Neural crest cell (in vitro differentiated cells): ENCODE results near the gene TRIM48. TPM values are rescaled to one million over a fixed set of nuclear protein-coding genes. Genes with fewer than 3 reads are reported as not detected.
"Not testable (repeated sequence)": the region's sequence is repeated elsewhere in the genome, so short reads cannot be mapped to it uniquely, and the experiment has no call there.

Source experiments
- DNase-seq: peaks from one replicate; pipeline ENCODE4 v3.0.0; 2021; ENCODE audit warnings: low read depth, mixed read lengths, low spot score
- H3K27ac Mint-ChIP-seq: one replicate; pipeline ENCODE4 v1.8.0; 2021; ENCODE audit warnings: mild to moderate bottlenecking, mixed read lengths; ENCODE audit not compliant: unreplicated experiment
- H3K27me3 Mint-ChIP-seq: 2 replicates; pipeline ENCODE4 v1.8.0; 2021; ENCODE audit warnings: low read depth, mild to moderate bottlenecking, mixed read lengths
- H3K36me3 Mint-ChIP-seq: 2 replicates; pipeline ENCODE4 v1.8.0; 2021; ENCODE audit warnings: low read depth, mild to moderate bottlenecking, mixed read lengths
- H3K4me1 Mint-ChIP-seq: 2 replicates; pipeline ENCODE4 v1.8.0; 2021; ENCODE audit warnings: mixed read lengths
- H3K4me3 Mint-ChIP-seq: one replicate; pipeline ENCODE4 v1.8.0; 2021; ENCODE audit warnings: mild to moderate bottlenecking, mixed read lengths
- H3K9me3 Mint-ChIP-seq: 2 replicates; pipeline ENCODE4 v1.8.0; 2021; ENCODE audit warnings: mixed read lengths
- CTCF ChIP-seq: fragments of 200-600 bp; sonication (generic); conservative IDR thresholded peaks from 2 replicates; pipeline ENCODE4 v1.5.0; 2021; ENCODE audit warnings: antibody characterized with exemption, mild to moderate bottlenecking
- long read RNA-seq: library from polyadenylated mRNA; unstranded; transcript quantifications from one replicate; pipeline ENCODE4 v2.0.0, GENCODE V29; 2020
- total RNA-seq: library from RNA; stranded (reverse); gene quantifications from 2 replicates; pipeline ENCODE4 v1.2.1, GENCODE V29; 2021

Gene TRIM48
- not detected in 2 replicates for total RNA-seq
- long read RNA-seq: 0 reads

- not testable (repeated sequence) for H3K27me3 Mint-ChIP-seq, H3K4me1 Mint-ChIP-seq, H3K27ac Mint-ChIP-seq, H3K9me3 Mint-ChIP-seq, DNase-seq, H3K36me3 Mint-ChIP-seq, H3K4me3 Mint-ChIP-seq
Observed at GRCh38 chr11:55261855-55262254, at the start of gene TRIM48. TRIM48 (plus strand) TSS chr11:55262155; CDS start chr11:55262268, 113 bp downstream.

GRCh38 chr11:55238316-55238715 lies 23.6 kb upstream of the TRIM48 start:
- DNase-seq, H3K27me3 Mint-ChIP-seq, H3K36me3 Mint-ChIP-seq, H3K27ac Mint-ChIP-seq, H3K4me3 Mint-ChIP-seq, H3K4me1 Mint-ChIP-seq, H3K9me3 Mint-ChIP-seq: not testable (repeated sequence)

- no peak for TF ChIP-seq CTCF
- Mint-ChIP-seq H3K4me1 (no peaks in the 10 kb centered on the region), H3K9me3 (peaks cover 4% of the 10 kb centered on the region), H3K36me3 (no peaks in the 10 kb centered on the region), H3K27ac (no peak overlapping the region), H3K27me3 (no peaks in the 10 kb centered on the region), H3K4me3 (no peak overlapping the region)
- no peak for DNase-seq
Observed at GRCh38 chr11:55263081-55263480, 1.1 kb downstream of the TRIM48 start.

Other genes starting within 250 kb of the TRIM48 start
- gene OR4A16, start 81.0 kb downstream of the TRIM48 start, total RNA-seq: not detected in 2 replicates
- gene OR4A15, start 105.8 kb downstream of the TRIM48 start, total RNA-seq: not detected in 2 replicates